ENCODE measurements around the gene RNH1. TPM values are rescaled to one million over a fixed set of nuclear protein-coding genes. Genes with fewer than 3 reads are reported as not detected.

Gene RNH1
- 425 and 460 TPM in 2 replicates for total RNA-seq

DNA sequence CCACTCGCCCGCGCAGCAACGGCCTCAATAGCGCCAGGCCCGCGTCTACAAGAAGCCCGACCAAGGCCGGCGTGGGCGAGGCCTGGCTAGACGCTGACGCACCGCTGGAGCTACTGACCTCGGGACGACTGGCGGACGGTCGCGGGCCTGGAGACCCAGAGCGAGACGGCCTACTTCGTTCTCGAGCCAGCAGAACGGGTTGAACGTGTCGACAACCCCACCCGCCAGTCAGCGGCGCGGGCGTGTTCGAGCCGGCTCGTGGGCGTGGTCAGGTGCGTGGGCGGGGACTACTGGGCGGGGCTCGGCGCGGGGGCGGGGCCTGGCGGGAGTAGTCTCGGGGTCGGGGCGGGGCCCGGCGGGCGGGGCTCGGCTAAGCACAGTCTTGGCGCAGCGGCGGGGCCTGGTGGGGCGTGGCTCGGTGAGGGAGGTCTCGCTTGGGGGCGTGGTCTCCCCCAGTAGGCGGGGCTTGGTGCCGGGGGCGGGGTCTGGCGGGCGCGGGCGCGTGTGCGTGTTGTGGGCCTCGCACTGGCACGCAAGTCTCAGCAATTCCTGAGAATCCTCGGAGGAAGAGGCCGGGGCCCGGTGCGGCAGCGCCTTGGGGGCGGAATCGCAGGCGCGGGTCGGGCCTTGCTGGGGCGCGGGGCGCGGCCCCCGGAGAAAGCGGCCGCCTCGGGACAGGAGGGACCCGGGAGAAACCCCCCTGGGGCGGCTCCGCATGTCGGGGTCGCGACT is at the start of gene RNH1:
TSS of gene RNH1 (minus strand) at position 248 of the 732 bp plus-strand sequence. CDS start 5,080 bp downstream, outside the sequence.

DNA sequence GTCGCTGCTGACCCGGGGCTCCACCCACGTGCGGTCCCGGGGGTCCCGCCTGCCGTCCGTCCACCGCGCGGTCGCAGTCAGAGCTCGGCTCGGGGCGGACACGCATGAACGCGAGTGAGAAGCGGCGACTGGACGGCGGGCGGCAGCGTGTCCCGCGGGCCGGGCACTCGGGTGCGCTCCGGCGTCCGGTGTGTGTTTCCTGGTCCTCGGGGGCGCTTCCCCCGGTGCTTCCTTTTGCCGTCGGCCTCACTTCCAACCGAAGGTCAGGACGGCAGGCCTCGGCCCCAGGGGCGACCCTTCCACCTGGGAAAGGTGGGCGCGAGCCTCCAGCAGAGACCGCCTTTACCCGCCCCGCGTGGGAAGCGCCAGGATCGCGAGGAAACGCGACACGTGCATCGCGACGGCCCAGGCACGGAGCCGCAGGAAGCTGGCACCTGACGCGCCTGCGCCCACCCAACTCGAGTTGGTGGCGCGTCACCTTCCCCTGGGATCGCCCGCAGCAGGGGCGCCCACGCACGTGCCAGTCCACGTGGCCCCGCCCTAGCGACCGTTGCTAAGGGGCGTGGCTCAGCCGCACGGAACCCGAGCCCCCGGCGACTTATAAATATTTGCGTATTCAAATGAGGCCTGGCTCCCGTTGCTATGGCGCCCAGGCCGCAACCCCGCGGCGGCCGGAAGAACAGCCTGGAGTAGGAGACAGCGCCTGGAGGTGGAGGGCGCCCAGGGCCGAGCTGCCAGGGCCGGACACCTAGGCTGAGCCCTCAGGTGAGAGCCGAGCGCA is 30.0 kb upstream of the RNH1 start, which contains the start of gene LRRC56:
TSS of gene LRRC56 (plus strand) at position 687 of the 781 bp plus-strand sequence. CDS start 3,158 bp downstream, outside the sequence.

GRCh38 chr11:535519-536454 is 28.7 kb upstream of the RNH1 start, which contains the start of gene HRAS:
TSS of gene HRAS (minus strand) at chr11:535576.

DNA sequence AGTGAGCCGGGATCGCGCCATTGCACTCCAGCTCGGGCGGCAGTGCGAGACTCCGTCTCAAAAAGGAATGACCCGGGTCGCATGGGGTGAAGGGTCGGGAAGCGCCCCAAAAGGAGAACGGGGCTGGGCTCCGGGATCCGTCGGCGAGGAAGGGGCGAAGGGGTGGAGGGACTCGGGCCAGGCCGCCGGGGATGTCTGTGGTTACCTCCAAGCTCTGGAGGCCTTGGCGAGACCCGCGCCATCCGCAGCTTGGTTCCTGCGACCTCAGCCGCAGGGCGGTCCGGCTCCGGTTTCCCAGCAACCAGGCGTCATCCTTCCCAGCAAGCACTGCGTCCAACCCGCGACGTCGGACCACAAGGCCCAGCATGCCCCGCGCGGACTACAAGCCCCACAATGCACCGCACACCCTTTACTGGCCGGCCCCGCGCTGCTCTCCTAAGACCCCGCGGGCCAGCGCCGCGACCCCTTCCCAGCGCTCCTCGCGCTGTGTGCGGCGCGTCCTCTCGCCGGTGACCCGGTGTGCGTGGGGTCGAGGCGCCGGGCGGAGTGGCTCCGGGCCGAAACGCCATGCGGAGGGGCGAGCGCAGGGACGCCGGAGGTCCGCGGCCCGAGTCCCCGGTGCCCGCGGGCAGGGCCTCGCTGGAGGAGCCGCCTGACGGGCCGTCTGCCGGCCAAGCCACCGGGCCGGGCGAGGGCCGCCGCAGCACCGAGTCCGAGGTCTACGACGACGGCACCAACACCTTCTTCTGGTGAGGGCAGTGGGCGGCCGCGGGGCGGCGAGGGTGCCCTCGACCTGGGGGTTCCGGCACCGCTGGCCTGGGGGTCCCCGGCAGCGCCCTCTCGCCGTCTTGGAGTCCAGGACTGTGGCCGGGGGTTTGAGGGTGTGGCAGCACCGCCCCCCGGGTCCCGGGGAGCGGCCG is 56.9 kb downstream of the RNH1 start, which contains the start of gene PTDSS2:
TSS of gene PTDSS2 (plus strand) at position 391 of the 920 bp plus-strand sequence. CDS start at position 568, 177 bp downstream.

Other genes starting within 250 kb of the RNH1 start
- gene NLRP6, start 228.8 kb downstream of the RNH1 start, total RNA-seq, result under 0.01 TPM in 1 of 2 replicates, not detected in the other
- gene PGGHG, start 218.1 kb downstream of the RNH1 start, total RNA-seq, result 11.0 and 11.7 TPM in 2 replicates
- not detected in 2 replicates for gene IFITM5, start 207.7 kb downstream of the RNH1 start, total RNA-seq
- 62.6 and 170 TPM in 2 replicates for gene IFITM2, start 199.4 kb downstream of the RNH1 start, total RNA-seq
- gene IFITM1, start 193.2 kb downstream of the RNH1 start, total RNA-seq, result 9.6 and 32.7 TPM in 2 replicates
- gene IFITM3, start 186.4 kb downstream of the RNH1 start, total RNA-seq, result 60.0 and 93.0 TPM in 2 replicates
- 0.59 and 0.73 TPM in 2 replicates for gene B4GALNT4, start 137.7 kb downstream of the RNH1 start, total RNA-seq
- gene PKP3, start 113.0 kb downstream of the RNH1 start, total RNA-seq, result 1.8 and 2.5 TPM in 2 replicates
- 18.6 and 18.7 TPM in 2 replicates for gene SIGIRR, start 92.2 kb downstream of the RNH1 start, total RNA-seq
- under 0.01 TPM in 1 of 2 replicates, not detected in the other for gene ANO9, start 65.2 kb downstream of the RNH1 start, total RNA-seq
- gene PTDSS2, start 57.0 kb downstream of the RNH1 start, total RNA-seq, result 29.4 and 36.2 TPM in 2 replicates
- gene HRAS, start 28.3 kb upstream of the RNH1 start, total RNA-seq, result 50.2 and 54.0 TPM in 2 replicates
- 0.20 and 0.37 TPM in 2 replicates for gene LRRC56, start 30.3 kb upstream of the RNH1 start, total RNA-seq
- gene LMNTD2, start 53.5 kb upstream of the RNH1 start, total RNA-seq, result under 0.01 and 0.20 TPM in 2 replicates
- gene RASSF7, start 53.7 kb upstream of the RNH1 start, total RNA-seq, result 0.73 and 1.6 TPM in 2 replicates
- 24.3 and 41.4 TPM in 2 replicates for gene PHRF1, start 69.2 kb upstream of the RNH1 start, total RNA-seq
- 5.1 and 6.1 TPM in 2 replicates for gene IRF7, start 108.7 kb upstream of the RNH1 start, total RNA-seq
- not detected in 2 replicates for gene CDHR5, start 117.7 kb upstream of the RNH1 start, total RNA-seq
- gene SCT, start 119.9 kb upstream of the RNH1 start, total RNA-seq, result not detected in 2 replicates
- under 0.01 TPM in 1 of 2 replicates, not detected in the other for gene DRD4, start 130.0 kb upstream of the RNH1 start, total RNA-seq
- 36.0 and 47.8 TPM in 2 replicates for gene DEAF1, start 188.0 kb upstream of the RNH1 start, total RNA-seq
- 9.9 and 10.9 TPM in 2 replicates for gene TMEM80, start 188.6 kb upstream of the RNH1 start, total RNA-seq
- gene EPS8L2, start 199.0 kb upstream of the RNH1 start, total RNA-seq, result 24.4 and 33.1 TPM in 2 replicates
- 123 and 139 TPM in 2 replicates for gene TALDO1, start 240.2 kb upstream of the RNH1 start, total RNA-seq